ENCODE data around the gene EFNB2. TPM values are rescaled to one million over a fixed set of nuclear protein-coding genes. Genes with fewer than 3 reads are reported as not detected.

Gene EFNB2
- total and polyA plus RNA-seq, 2 donors, result 13.8 to 17.1 TPM

GRCh38 chr13:106466691-106467426, 68.6 kb downstream of the EFNB2 start:
- no peaks in the 10 kb centered on the region for H3K9me3 ChIP-seq (ENCODE audit: control insufficient read depth in 2 of 2, insufficient read depth in 1 of 2, low read length in 1 of 2)
- peak overlapping the region in 1 of 2 donors; percentile 33 for H3K27ac ChIP-seq (ENCODE audit: low read depth in 1 of 2, low read length in 1 of 2)
- no peak overlapping the region for H3K4me3 ChIP-seq (ENCODE audit: low read length in 2 of 2)
- no peaks in the 10 kb centered on the region for H3K36me3 ChIP-seq (ENCODE audit: control insufficient read depth in 2 of 2, insufficient read depth in 2 of 2, low read length in 1 of 2)
- H3K27me3 ChIP-seq (ENCODE audit: control insufficient read depth in 2 of 2, insufficient read depth in 1 of 2, low read length in 1 of 2), result peaks cover 0 to 5% of the 10 kb centered on the region in 2 donors
- 94% methylated on average over 7 of the region's 7 CpGs for WGBS
- no peak for DNase-seq (ENCODE audit: low read depth in 6 of 9, low spot score in 9 of 9)
- H3K4me1 ChIP-seq (ENCODE audit: control insufficient read depth in 2 of 2, insufficient read depth in 2 of 2, low read length in 2 of 2), result peaks cover 0 to 3% of the 10 kb centered on the region in 2 donors

GRCh38 chr13:106464076-106464475, 71.4 kb downstream of the EFNB2 start:
- Histone ChIP-seq H3K36me3 (ENCODE audit: control insufficient read depth in 2 of 2, insufficient read depth in 2 of 2, low read length in 1 of 2) (no peaks in the 10 kb centered on the region), H3K4me3 (ENCODE audit: low read length in 2 of 2) (no peak overlapping the region), H3K4me1 (ENCODE audit: control insufficient read depth in 2 of 2, insufficient read depth in 2 of 2, low read length in 2 of 2) (peaks cover 0 to 3% of the 10 kb centered on the region in 2 donors), H3K27ac (ENCODE audit: low read depth in 1 of 2, low read length in 1 of 2) (no peak overlapping the region), H3K27me3 (ENCODE audit: control insufficient read depth in 2 of 2, insufficient read depth in 1 of 2, low read length in 1 of 2) (peaks cover 0 to 3% of the 10 kb centered on the region in 2 donors), H3K9me3 (ENCODE audit: control insufficient read depth in 2 of 2, insufficient read depth in 1 of 2, low read length in 1 of 2) (no peaks in the 10 kb centered on the region)
- DNase-seq (ENCODE audit: low read depth in 6 of 9, low spot score in 9 of 9), result no peak
- 89% methylated on average over 4 of the region's 4 CpGs for WGBS

- DNase-seq (ENCODE audit: low read depth in 6 of 9, low spot score in 9 of 9), result no peak
- 96% methylated on average over 3 of the region's 3 CpGs for WGBS
- no peak overlapping the region for H3K27ac ChIP-seq (ENCODE audit: low read depth in 1 of 2, low read length in 1 of 2)
- no peak overlapping the region for H3K4me3 ChIP-seq (ENCODE audit: low read length in 2 of 2)
- H3K36me3 ChIP-seq (ENCODE audit: control insufficient read depth in 2 of 2, insufficient read depth in 2 of 2, low read length in 1 of 2), result no peaks in the 10 kb centered on the region
- H3K4me1 ChIP-seq (ENCODE audit: control insufficient read depth in 2 of 2, insufficient read depth in 2 of 2, low read length in 2 of 2), result no peaks in the 10 kb centered on the region
- no peaks in the 10 kb centered on the region for H3K27me3 ChIP-seq (ENCODE audit: control insufficient read depth in 2 of 2, insufficient read depth in 1 of 2, low read length in 1 of 2)
- H3K9me3 ChIP-seq (ENCODE audit: control insufficient read depth in 2 of 2, insufficient read depth in 1 of 2, low read length in 1 of 2), result no peaks in the 10 kb centered on the region
These were observed 72.8 kb downstream of the EFNB2 start for GRCh38 chr13:106462710-106463109.

- DNase-seq (ENCODE audit: low read depth in 6 of 9, low spot score in 9 of 9), result no peak
- 93% methylated on average over 3 of the region's 3 CpGs for WGBS
- no peak overlapping the region for H3K27ac ChIP-seq (ENCODE audit: low read depth in 1 of 2, low read length in 1 of 2)
- no peaks in the 10 kb centered on the region for H3K36me3 ChIP-seq (ENCODE audit: control insufficient read depth in 2 of 2, insufficient read depth in 2 of 2, low read length in 1 of 2)
- H3K9me3 ChIP-seq (ENCODE audit: control insufficient read depth in 2 of 2, insufficient read depth in 1 of 2, low read length in 1 of 2), result no peaks in the 10 kb centered on the region
- H3K4me3 ChIP-seq (ENCODE audit: low read length in 2 of 2), result no peak overlapping the region
- H3K4me1 ChIP-seq (ENCODE audit: control insufficient read depth in 2 of 2, insufficient read depth in 2 of 2, low read length in 2 of 2), result no peaks in the 10 kb centered on the region
- no peaks in the 10 kb centered on the region for H3K27me3 ChIP-seq (ENCODE audit: control insufficient read depth in 2 of 2, insufficient read depth in 1 of 2, low read length in 1 of 2)
These were observed 79.7 kb downstream of the EFNB2 start for GRCh38 chr13:106455777-106456176.

GRCh38 chr13:106455190-106455589, 80.3 kb downstream of the EFNB2 start:
- Histone ChIP-seq H3K36me3 (ENCODE audit: control insufficient read depth in 2 of 2, insufficient read depth in 2 of 2, low read length in 1 of 2) (no peaks in the 10 kb centered on the region), H3K27me3 (ENCODE audit: control insufficient read depth in 2 of 2, insufficient read depth in 1 of 2, low read length in 1 of 2) (no peaks in the 10 kb centered on the region), H3K9me3 (ENCODE audit: control insufficient read depth in 2 of 2, insufficient read depth in 1 of 2, low read length in 1 of 2) (no peaks in the 10 kb centered on the region), H3K4me3 (ENCODE audit: low read length in 2 of 2) (no peak overlapping the region), H3K4me1 (ENCODE audit: control insufficient read depth in 2 of 2, insufficient read depth in 2 of 2, low read length in 2 of 2) (no peaks in the 10 kb centered on the region), H3K27ac (ENCODE audit: low read depth in 1 of 2, low read length in 1 of 2) (no peak overlapping the region)
- no peak for DNase-seq (ENCODE audit: low read depth in 6 of 9, low spot score in 9 of 9)
- WGBS, result 98% methylated on average over 9 of the region's 9 CpGs

- no peaks in the 10 kb centered on the region for H3K9me3 ChIP-seq (ENCODE audit: control insufficient read depth in 2 of 2, insufficient read depth in 1 of 2, low read length in 1 of 2)
- no peak for DNase-seq (ENCODE audit: low read depth in 6 of 9, low spot score in 9 of 9)
- no peak overlapping the region for H3K27ac ChIP-seq (ENCODE audit: low read depth in 1 of 2, low read length in 1 of 2)
- 97% methylated on average over 7 of the region's 7 CpGs for WGBS
- H3K36me3 ChIP-seq (ENCODE audit: control insufficient read depth in 2 of 2, insufficient read depth in 2 of 2, low read length in 1 of 2), result no peaks in the 10 kb centered on the region
- H3K4me1 ChIP-seq (ENCODE audit: control insufficient read depth in 2 of 2, insufficient read depth in 2 of 2, low read length in 2 of 2), result no peaks in the 10 kb centered on the region
- no peak overlapping the region for H3K4me3 ChIP-seq (ENCODE audit: low read length in 2 of 2)
- H3K27me3 ChIP-seq (ENCODE audit: control insufficient read depth in 2 of 2, insufficient read depth in 1 of 2, low read length in 1 of 2), result no peaks in the 10 kb centered on the region
These were observed 82.4 kb downstream of the EFNB2 start for GRCh38 chr13:106453101-106453500.

GRCh38 chr13:106450991-106451390, 84.5 kb downstream of the EFNB2 start:
- H3K27me3 ChIP-seq (ENCODE audit: control insufficient read depth in 2 of 2, insufficient read depth in 1 of 2, low read length in 1 of 2), result no peaks in the 10 kb centered on the region
- no peak overlapping the region for H3K27ac ChIP-seq (ENCODE audit: low read depth in 1 of 2, low read length in 1 of 2)
- no peaks in the 10 kb centered on the region for H3K4me1 ChIP-seq (ENCODE audit: control insufficient read depth in 2 of 2, insufficient read depth in 2 of 2, low read length in 2 of 2)
- DNase-seq (ENCODE audit: low read depth in 6 of 9, low spot score in 9 of 9), result no peak
- 96% methylated on average over 6 of the region's 6 CpGs for WGBS
- no peaks in the 10 kb centered on the region for H3K36me3 ChIP-seq (ENCODE audit: control insufficient read depth in 2 of 2, insufficient read depth in 2 of 2, low read length in 1 of 2)
- H3K4me3 ChIP-seq (ENCODE audit: low read length in 2 of 2), result no peak overlapping the region
- no peaks in the 10 kb centered on the region for H3K9me3 ChIP-seq (ENCODE audit: control insufficient read depth in 2 of 2, insufficient read depth in 1 of 2, low read length in 1 of 2)

GRCh38 chr13:106449096-106449495, 86.4 kb downstream of the EFNB2 start:
- H3K36me3 ChIP-seq (ENCODE audit: control insufficient read depth in 2 of 2, insufficient read depth in 2 of 2, low read length in 1 of 2), result no peaks in the 10 kb centered on the region
- H3K4me3 ChIP-seq (ENCODE audit: low read length in 2 of 2), result no peak overlapping the region
- WGBS, result 96% methylated on average over 4 of the region's 4 CpGs
- DNase-seq (ENCODE audit: low read depth in 6 of 9, low spot score in 9 of 9), result no peak
- H3K27ac ChIP-seq (ENCODE audit: low read depth in 1 of 2, low read length in 1 of 2), result no peak overlapping the region
- H3K4me1 ChIP-seq (ENCODE audit: control insufficient read depth in 2 of 2, insufficient read depth in 2 of 2, low read length in 2 of 2), result no peaks in the 10 kb centered on the region
- no peaks in the 10 kb centered on the region for H3K27me3 ChIP-seq (ENCODE audit: control insufficient read depth in 2 of 2, insufficient read depth in 1 of 2, low read length in 1 of 2)
- no peaks in the 10 kb centered on the region for H3K9me3 ChIP-seq (ENCODE audit: control insufficient read depth in 2 of 2, insufficient read depth in 1 of 2, low read length in 1 of 2)

- DNase-seq (ENCODE audit: low read depth in 6 of 9, low spot score in 9 of 9), result no peak
- Histone ChIP-seq H3K4me1 (ENCODE audit: control insufficient read depth in 2 of 2, insufficient read depth in 2 of 2, low read length in 2 of 2) (no peaks in the 10 kb centered on the region), H3K27ac (ENCODE audit: low read depth in 1 of 2, low read length in 1 of 2) (no peak overlapping the region), H3K27me3 (ENCODE audit: control insufficient read depth in 2 of 2, insufficient read depth in 1 of 2, low read length in 1 of 2) (no peaks in the 10 kb centered on the region), H3K9me3 (ENCODE audit: control insufficient read depth in 2 of 2, insufficient read depth in 1 of 2, low read length in 1 of 2) (no peaks in the 10 kb centered on the region), H3K4me3 (ENCODE audit: low read length in 2 of 2) (no peak overlapping the region), H3K36me3 (ENCODE audit: control insufficient read depth in 2 of 2, insufficient read depth in 2 of 2, low read length in 1 of 2) (no peaks in the 10 kb centered on the region)
- 95% methylated on average over 4 of the region's 4 CpGs for WGBS
These were observed 89.5 kb downstream of the EFNB2 start for GRCh38 chr13:106445996-106446395.
